NCI-H226 (cell line): Measurements from ENCODE around the gene STAMBPL1.
A peak's percentile ranks its signal among the peaks of the same experiment; 100 is the strongest.
"Not testable (repeated sequence)": the region's sequence is repeated elsewhere in the genome, so short reads cannot be mapped to it uniquely, and the experiment has no call there.

Experiments used
- DNase-seq: peaks from one replicate; pipeline ENCODE4 v3.0.0-alpha.2; 2015

STAMBPL1 gene

DNA sequence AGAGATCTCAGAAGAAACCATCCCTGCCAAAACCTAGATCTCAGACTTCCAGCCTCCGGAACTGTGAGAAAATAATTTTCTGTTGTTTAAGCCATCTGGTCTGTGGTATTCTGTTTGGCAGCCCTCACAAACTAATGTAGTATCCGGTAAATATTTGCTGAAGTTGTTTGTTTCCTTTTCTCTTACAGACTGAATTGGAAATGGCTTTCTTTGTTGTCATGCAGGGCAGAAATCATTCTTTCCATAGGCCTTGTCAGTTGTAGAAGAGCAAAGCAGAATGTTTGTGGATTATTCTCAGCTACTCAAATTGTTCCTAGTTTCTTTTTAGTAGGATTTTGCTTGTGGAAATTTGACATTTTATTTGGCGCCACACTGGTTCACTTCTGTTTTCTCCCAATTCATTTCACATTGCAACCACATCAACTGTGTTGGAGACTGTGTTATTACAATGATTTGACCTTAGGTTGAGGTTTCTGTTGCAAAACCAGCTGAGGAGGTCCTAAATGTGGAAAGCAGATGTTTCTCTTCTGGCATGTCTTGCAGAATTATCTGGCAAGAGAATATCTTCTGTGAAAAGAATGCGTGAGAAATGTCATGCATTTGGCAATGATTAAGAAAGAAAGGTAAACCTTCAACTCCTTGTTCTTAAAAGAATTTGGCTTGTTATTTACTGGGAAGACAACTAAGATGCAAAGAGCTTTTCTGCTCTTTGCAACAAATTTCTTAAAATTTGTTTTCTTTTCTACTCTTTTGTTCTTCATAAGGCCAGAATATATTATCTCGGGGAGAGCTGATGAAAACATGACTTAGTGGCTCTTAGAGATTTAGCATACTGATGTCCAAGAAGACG, 46.7 kb downstream of the STAMBPL1 start:
- peak; percentile 43 for DNase-seq

DNA sequence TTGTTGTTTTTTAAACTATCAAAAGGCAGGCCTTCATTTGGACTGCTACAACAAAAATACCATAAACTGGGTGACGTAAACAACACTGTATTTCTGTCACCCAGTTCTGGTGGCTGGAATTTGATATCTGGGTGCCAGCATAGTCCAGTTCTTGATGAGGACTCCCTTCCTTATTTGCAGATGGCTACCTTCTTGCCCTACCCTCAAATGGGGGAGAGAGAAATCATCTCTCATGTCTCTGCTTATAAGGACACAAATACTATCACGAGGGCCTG, 47.3 kb downstream of the STAMBPL1 start:
- DNase-seq, result no peak

GRCh38 chr10:88928254-88928653, 48.2 kb downstream of the STAMBPL1 start:
- no peak for DNase-seq

- no peak for DNase-seq
These were observed 51.5 kb downstream of the STAMBPL1 start for GRCh38 chr10:88931548-88931947.

DNA sequence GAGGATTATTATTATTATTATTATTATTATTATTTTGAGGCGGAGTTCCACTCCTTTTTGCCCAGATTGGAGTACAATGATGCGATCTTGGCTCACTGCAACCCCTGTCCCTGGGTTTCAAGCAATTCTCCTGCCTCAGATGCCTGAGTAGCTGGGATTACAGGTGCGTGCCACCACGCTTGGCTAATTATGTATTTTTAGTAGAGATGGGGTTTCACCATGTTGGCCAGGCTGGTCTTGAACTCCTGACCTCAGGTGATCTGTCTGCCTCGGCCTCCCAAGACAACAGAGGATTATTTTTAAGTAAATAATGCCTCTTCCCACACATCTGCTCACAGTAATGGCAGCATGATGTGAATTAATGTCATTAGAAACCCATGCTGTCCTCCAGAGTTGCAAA, 52.0 kb downstream of the STAMBPL1 start:
- not testable (repeated sequence) for DNase-seq

- DNase-seq, result peak; percentile 77
These were observed 52.7 kb downstream of the STAMBPL1 start for GRCh38 chr10:88932539-88933256.

- DNase-seq, result no peak
These were observed 53.5 kb downstream of the STAMBPL1 start for GRCh38 chr10:88933564-88933963.

DNA sequence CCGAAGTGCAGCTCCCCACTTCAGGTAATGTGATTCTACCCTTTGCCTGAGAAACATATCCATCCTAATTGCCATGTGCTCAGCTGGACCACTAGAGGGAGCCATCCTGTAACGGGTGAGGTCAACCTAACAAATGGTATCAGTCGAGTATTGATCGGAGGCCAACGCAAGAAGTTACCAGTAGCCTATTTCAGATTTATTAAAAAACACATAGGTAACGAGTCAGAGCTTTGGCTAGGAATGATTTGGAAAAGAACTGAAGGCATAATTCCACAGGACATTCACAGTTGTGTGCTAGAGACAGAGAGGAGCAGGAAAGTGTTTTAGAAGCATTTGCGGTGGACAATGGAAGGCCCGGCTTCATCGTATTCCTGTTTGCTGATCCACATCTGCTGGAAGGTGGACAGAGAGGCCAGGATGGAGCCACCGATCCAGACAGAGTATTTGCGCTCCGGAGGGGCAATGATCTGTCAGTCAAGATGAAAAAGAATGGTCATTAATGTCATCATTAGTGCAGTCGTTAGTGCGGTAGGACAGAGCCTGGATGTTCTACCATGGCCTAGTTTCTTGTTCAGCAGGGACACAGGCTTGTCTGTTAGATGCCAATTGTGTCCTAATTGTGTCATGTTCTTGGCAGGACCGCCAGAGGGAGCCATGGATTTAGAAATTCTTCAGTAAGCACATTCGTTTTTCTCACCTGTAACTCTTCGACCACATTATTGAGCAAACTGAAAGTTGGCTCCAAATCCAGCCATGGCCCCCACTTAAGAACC, 55.0 kb downstream of the STAMBPL1 start:
- peak; percentile 45 for DNase-seq

DNA sequence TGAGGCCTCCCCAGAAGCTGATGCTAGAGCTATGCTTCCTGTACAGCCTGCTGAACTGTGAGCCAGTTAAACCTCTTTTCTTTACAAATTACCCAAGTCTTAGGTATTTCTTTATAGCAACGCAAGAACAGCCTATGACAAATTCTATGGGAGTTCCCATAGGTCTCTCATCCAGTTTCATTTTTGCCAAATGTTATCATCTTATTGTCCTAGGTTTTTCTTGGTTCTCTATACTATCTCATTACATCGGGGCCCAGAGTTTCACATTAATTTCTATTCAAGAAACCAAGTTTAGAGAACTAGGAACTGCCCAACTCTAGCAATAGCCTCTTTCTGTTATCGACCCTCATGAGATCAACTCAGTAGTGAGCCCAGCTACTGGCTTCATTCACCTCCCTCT, 56.6 kb downstream of the STAMBPL1 start:
- no peak for DNase-seq

GRCh38 chr10:88938039-88938438, 58.0 kb downstream of the STAMBPL1 start:
- no peak for DNase-seq

GRCh38 chr10:88938938-88939337, 58.9 kb downstream of the STAMBPL1 start:
- no peak for DNase-seq

DNA sequence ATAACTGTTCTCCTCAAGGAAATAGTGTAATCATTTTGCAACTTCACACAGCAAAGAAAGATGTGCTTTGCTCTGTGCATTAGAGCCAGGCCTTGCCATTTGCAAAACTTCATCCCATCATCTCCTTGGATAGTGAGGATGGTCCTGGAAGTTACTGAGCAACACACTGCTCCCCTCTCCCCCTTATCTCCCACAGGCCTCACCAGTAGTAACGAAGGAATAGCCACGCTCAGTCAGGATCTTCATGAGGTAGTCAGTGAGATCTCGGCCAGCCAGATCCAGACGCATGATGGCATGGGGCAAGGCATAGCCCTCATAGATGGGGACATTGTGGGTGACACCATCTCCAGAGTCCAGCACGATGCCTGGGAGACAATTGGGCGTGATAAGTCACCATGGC, 61.0 kb downstream of the STAMBPL1 start:
- no peak for DNase-seq

- DNase-seq, result no peak
These were observed 63.7 kb downstream of the STAMBPL1 start for GRCh38 chr10:88943778-88944177.

GRCh38 chr10:88944813-88945212, 64.8 kb downstream of the STAMBPL1 start:
- DNase-seq, result no peak

GRCh38 chr10:88946200-88946599, 66.2 kb downstream of the STAMBPL1 start:
- DNase-seq, result no peak

DNA sequence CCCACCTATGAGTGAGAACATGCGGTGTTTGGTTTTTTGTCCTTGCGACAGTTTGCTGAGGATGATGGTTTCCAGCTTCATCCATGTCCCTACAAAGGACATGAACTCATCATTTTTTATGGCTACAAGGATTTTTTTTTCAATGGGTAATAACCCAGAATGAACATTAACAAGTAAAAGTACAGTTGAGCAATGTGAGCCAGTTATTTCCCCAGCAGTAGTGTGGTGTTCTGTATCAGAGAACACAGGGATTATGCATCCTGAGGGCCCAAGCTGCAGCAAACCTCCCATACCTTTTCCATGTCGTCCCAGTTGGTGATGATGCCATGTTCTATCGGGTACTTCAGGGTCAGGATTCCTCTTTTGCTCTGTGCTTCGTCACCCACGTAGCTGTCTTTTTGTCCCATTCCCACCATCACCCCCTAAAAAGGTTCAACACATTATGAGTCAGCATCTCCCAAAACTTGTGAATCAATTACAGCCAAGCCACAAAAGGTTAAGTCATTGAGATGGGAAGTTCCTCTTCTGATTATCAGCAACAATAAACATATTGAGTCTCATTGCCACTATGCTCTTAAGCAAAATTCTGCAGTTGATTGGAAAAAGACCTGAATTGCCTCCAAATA, 67.0 kb downstream of the STAMBPL1 start:
- DNase-seq, result no peak

GRCh38 chr10:88949051-88949450, 69.0 kb downstream of the STAMBPL1 start:
- DNase-seq, result no peak

- DNase-seq, result no peak
These were observed 70.1 kb downstream of the STAMBPL1 start for GRCh38 chr10:88949912-88950837.

GRCh38 chr10:88952647-88953111, 72.6 kb downstream of the STAMBPL1 start, which contains the start of gene ACTA2:
ACTA2 (minus strand) TSS chr10:88952773; CDS start chr10:88948930, 3,843 bp downstream.
- DNase-seq, result no peak

GRCh38 chr10:88953662-88954061, 73.6 kb downstream of the STAMBPL1 start:
- no peak for DNase-seq

DNA sequence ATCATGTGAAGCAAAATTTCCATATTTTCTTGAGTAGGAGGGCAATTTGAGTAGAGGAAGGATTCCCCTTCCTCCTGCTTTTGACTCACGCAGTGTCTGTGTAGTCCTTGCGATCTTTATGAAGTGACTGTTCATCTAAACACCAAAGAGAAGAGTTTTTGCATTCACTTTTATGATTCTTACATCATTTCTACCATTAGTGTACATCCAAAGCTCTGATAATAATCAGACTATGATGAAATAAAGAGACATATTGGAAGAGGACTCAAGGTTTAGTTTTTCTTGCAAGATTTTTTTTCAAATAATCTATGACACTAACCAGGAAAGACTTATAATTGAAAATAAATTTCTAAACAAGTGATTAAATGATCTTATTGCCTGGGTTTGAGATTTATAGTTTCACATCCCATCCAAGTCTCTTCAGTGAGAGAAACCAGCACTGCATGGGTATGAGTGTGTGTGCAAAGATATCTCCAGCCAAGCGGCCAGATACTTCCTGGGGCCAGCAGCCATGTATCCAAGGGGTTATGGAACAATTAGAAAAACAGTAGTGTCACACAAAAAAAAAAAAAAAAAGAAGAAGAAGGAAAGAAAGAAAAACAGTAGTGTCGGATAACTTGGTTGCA, 74.5 kb downstream of the STAMBPL1 start:
- no peak for DNase-seq
